ENCODE measurements around the gene CAPNS1.
"Not testable (repeated sequence)": the region's sequence is repeated elsewhere in the genome, so short reads cannot be mapped to it uniquely, and the experiment has no call there.

Gene CAPNS1

GRCh38 chr19:36169084-36169760, 29.4 kb downstream of the CAPNS1 start:
- H3K4me3 ChIP-seq (ENCODE audit: low read length), result no peak overlapping the region
- no peak for DNase-seq (ENCODE audit: low read depth)
- TF ChIP-seq CTCF (conservative IDR thresholded peaks at IDR 0.05; ENCODE audit: low read length), result no peak

- TF ChIP-seq CTCF (conservative IDR thresholded peaks at IDR 0.05; ENCODE audit: low read length), result no peak
- H3K4me3 ChIP-seq (ENCODE audit: low read length), result no peak overlapping the region
- DNase-seq (ENCODE audit: low read depth), result no peak
Observed at GRCh38 chr19:36172852-36173251, 33.0 kb downstream of the CAPNS1 start.

- H3K4me3 ChIP-seq (ENCODE audit: low read length); DNase-seq (ENCODE audit: low read depth): not testable (repeated sequence)
Observed at GRCh38 chr19:36173846-36174245, 34.0 kb downstream of the CAPNS1 start.

GRCh38 chr19:36179077-36179476, 39.2 kb downstream of the CAPNS1 start:
- not testable (repeated sequence) for H3K4me3 ChIP-seq (ENCODE audit: low read length); DNase-seq (ENCODE audit: low read depth)

- TF ChIP-seq CTCF (conservative IDR thresholded peaks at IDR 0.05; ENCODE audit: low read length), result no peak
- peak; percentile 25 for DNase-seq (ENCODE audit: low read depth)
- H3K4me3 ChIP-seq (ENCODE audit: low read length), result no peak overlapping the region
Observed at GRCh38 chr19:36182612-36183244, 42.9 kb downstream of the CAPNS1 start.

- peak; percentile 3 for DNase-seq (ENCODE audit: low read depth)
- TF ChIP-seq CTCF (conservative IDR thresholded peaks at IDR 0.05; ENCODE audit: low read length), result no peak
- H3K4me3 ChIP-seq (ENCODE audit: low read length), result no peak overlapping the region
Observed at GRCh38 chr19:36183245-36183628, 43.4 kb downstream of the CAPNS1 start.

GRCh38 chr19:36186722-36187121, 46.9 kb downstream of the CAPNS1 start:
- DNase-seq (ENCODE audit: low read depth); H3K4me3 ChIP-seq (ENCODE audit: low read length): not testable (repeated sequence)

GRCh38 chr19:36196249-36196648, 56.4 kb downstream of the CAPNS1 start:
- H3K4me3 ChIP-seq (ENCODE audit: low read length), result no peak overlapping the region
- DNase-seq (ENCODE audit: low read depth), result no peak
- no peak for TF ChIP-seq CTCF (conservative IDR thresholded peaks at IDR 0.05; ENCODE audit: low read length)

- no peak for DNase-seq (ENCODE audit: low read depth)
- H3K4me3 ChIP-seq (ENCODE audit: low read length), result no peak overlapping the region
- TF ChIP-seq CTCF (conservative IDR thresholded peaks at IDR 0.05; ENCODE audit: low read length), result no peak
Observed at GRCh38 chr19:36198119-36198518, 58.3 kb downstream of the CAPNS1 start.
